AG09319 (cell line): Measurements from ENCODE around the gene CCNE1.
"Not testable (repeated sequence)": the region's sequence is repeated elsewhere in the genome, so short reads cannot be mapped to it uniquely, and the experiment has no call there.

Experiments used
- DNase-seq: peaks from one replicate; pipeline ENCODE4 v3.0.0-alpha.2; 2010; ENCODE audit warnings: low read depth; ENCODE audit errors: extremely low read depth
- CTCF ChIP-seq: IDR thresholded peaks from 2 replicates; pipeline ENCODE4 v1.5.1; 2011; ENCODE audit warnings: low read depth, mild to moderate bottlenecking, inconsistent platforms, low read length, moderate library complexity

CCNE1 gene

GRCh38 chr19:29789007-29789406 lies 22.8 kb upstream of the CCNE1 start:
- TF ChIP-seq CTCF: no peak
- DNase-seq: no peak

DNA sequence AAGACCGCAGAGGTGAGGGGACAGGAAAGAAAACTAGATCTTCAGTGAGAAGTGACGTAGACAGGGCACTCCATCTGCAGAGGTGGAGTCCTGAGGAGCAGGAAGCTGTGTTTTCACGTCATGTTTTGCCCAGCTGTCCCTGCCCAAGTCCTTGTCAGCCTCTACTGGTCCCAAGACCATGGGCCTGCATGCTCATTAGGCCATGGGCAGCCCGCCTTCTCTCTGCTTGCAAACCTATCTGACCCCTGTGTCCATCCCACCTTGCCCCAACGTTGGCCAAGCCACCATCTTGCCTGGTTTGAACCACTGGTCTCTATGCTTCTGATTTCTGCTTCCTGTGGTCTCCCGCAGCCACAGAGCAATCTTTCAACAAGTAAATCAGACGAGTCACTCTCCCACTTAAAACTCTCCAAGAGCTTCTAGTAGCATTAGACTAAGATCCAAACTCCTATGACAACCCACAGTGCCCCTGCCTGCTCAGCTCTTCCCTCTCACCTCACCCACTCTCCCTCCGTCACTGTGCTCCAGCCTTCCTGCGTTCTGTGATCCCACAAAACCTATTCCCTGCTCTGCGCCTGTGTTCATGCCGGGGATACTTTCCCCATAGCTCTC lies 18.6 kb upstream of the CCNE1 start:
- no peak for TF ChIP-seq CTCF
- no peak for DNase-seq

DNA sequence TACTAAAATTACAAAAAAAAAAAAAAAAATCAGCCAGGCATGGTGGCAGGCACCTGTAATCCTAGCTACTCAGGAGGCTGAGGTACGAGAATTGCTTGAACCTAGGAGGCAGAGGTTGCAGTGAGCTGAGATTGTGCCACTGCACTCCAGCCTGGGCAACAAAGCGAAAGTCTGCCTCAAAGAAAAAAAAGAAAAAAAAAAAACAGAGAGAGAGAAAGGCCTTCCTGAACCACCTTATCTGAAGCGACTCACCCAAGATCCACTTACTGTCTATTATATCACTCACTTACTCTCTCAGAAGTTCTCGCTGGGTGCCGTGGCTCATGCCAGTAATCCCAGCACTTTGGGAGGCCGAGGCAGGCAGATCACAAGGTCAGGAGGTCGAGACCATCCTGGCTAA lies 17.3 kb upstream of the CCNE1 start:
- not testable (repeated sequence) for DNase-seq

DNA sequence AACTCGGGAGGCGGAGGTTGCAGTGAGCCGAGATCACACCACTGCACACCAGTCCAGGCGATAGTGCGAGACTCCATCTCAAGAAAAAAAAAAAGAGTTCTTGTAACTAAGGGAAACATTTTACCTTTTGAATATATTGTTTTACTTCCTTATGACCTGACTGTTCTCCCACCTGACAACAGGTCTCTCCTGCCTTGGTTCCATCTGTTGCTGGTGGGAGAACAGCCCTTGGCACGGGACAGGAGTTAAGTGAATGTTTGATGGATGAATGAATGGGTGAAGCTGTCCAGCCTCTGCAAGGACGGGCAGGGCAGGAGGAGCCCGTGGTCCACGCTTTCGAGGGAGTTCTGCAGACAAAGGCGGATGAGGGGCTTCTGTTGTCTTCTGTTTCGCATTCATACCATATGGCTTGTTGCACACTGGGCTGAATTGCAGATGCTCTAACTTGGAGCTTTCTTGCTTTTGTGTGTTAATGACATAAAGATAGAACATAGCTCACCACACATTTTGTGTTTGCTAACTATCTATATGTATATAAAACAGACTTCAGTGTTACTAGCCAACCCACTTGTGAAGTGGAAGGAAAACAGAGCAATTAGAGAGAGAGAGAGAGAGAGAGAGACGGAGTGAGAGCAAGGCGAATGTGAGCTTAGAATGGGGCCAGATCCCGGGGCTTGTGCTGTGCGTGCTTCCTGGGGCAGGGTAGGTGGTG lies 16.2 kb upstream of the CCNE1 start:
- DNase-seq: no peak

GRCh38 chr19:29796173-29796573 lies 15.6 kb upstream of the CCNE1 start:
- no peak for DNase-seq
- no peak for TF ChIP-seq CTCF

More for the DNA sequence above, 16.2 kb upstream of the CCNE1 start:
- TF ChIP-seq CTCF: no peak

GRCh38 chr19:29798774-29799497 lies 12.9 kb upstream of the CCNE1 start:
- no peak for DNase-seq
- no peak for TF ChIP-seq CTCF

- DNase-seq: no peak
- TF ChIP-seq CTCF: no peak
These were observed 11.5 kb upstream of the CCNE1 start for GRCh38 chr19:29800100-29800825.

DNA sequence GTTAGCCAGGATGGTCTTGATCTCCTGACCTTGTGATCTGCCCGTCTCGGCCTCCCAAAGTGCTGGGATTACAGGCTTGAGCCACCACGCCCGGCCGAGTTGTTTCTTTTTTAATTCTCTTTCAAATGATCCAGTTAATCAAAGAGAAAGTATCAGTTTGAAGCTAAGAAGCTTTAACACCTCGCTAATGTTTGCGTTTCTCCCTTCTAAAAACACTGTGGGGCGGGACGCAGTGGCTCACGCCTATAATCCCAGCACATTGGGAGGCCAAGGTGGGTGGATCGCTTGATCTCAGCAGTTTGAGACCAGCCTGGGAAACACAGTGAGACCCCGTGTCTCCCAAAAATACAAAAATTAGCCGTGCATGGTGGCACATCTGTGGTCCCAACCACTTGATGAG lies 7.8 kb upstream of the CCNE1 start:
- DNase-seq: not testable (repeated sequence)
